ENCODE results near the gene DGCR2. TPM values are rescaled to one million over a fixed set of nuclear protein-coding genes. Genes with fewer than 3 reads are reported as not detected.

The DGCR2 gene
- total RNA-seq, 1 donor from 2014 or later, result 36.4 TPM

DNA sequence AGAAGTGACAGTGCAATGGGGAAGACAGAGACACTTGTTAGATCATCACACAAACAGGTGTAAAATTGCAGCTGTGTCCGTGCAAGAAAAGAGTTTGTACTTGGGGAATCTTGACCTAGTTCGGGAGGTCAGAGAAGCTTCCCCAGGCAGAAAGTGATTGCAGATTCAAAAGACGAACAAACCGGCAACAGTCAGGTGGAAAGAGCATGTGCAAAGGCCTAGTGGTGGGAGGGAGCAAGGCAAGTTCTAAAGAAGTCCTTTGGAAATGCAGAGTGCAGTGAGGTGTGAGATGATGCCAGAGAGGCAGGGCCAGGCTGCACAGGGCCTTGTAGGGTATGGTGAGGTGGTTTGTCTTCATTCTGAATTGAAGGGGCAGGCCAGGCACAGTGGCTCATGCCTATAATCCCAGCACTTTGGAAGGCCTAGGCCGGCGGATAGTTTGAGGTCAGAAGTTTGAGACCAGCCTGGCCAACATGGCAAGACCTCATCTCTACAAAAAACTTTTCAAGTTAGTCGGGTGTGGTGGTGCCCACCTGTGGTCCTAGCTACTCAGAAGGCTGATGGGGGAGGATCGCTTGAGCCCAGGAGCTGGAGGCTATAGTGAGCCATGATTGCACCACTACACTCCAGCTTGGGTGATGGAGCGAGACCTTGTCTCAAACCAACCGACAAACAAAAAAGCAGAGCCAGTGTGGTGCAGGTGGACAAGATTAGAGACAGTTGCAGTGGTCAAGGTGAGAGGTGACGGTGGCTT, 24.2 kb upstream of the DGCR2 start:
- DNase-seq (ENCODE audit: low read depth, low spot score), result no peak

DNA sequence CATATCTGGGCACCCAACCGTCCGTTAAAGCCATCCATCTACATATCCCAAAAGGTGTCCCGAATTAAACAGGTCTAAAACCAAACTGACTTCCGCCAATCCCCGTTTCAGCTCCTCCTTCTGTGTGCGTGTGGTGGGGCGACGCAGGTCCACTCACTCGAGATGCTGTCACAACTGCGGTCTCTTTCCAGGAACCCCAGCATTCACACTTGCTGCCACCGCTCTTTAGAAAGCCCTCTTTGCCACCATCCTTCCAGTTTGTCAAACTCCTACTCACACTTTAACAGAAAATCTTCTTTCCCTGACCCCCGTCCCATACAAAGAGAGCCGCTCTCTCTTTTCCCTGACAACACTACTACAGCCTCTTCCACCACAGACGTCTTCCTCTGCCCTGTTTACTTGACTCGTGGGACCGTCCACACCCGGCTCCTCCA, 21.8 kb upstream of the DGCR2 start:
- no peak for DNase-seq (ENCODE audit: low read depth, low spot score)

DNA sequence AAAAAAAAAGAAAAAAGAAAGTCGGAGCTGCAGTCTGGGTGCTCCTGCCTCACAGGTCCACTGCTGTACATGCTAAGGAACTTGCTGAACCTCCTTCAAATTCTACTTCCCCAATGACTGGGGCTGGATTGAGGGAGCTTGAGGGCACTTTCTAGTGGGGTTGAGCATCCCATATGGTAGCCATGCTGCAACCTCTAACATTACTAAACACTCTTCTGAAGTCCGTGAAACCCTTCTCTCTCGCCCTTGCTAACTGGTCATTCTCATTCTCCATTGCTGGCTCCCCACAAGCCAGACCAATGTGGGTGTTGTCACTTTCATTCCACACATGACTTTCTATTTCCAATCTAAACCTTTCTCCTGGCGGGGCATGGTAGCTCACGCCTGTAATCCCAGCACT, 21.0 kb upstream of the DGCR2 start:
- no peak for DNase-seq (ENCODE audit: low read depth, low spot score)

DNA sequence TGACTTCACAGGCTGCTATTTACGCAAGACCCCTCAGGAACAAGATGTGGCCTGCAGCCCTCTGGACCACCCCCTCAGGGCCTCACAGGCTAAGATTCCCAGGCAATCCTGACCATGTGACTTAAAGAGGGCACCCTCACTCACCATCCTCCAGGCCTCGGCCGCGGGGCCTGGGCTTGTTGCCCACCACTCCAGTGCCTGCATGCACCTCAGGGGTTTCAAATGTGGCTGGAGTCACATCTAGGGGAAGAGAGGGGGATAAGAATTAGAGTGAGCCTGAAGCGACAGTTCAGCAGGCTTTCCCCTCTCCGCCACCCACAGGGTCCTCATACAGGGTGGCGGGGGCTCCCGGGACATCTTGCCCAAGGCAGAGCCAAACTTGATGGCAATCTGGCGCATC, 20.2 kb upstream of the DGCR2 start:
- no peak for DNase-seq (ENCODE audit: low read depth, low spot score)

DNA sequence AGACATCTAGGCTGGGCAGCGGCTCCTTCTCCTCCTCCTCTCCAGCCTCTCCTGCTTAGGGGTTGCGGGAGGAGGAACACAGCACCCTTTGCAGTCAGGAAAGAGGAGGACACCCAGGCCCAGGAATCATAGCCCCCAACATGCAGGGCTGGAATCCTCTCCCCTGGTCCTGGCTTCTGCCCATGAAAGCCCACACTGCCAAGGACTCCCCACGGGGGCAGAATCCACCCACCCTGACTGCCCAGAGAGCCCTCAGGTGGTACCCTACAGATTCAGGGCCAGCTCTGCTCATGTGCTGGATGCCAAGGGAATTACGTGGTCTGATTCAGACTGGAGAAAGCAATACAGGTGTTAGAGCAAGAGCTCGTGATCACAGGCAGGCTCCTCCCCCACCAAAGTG, 17.8 kb upstream of the DGCR2 start:
- no peak for DNase-seq (ENCODE audit: low read depth, low spot score)

DNA sequence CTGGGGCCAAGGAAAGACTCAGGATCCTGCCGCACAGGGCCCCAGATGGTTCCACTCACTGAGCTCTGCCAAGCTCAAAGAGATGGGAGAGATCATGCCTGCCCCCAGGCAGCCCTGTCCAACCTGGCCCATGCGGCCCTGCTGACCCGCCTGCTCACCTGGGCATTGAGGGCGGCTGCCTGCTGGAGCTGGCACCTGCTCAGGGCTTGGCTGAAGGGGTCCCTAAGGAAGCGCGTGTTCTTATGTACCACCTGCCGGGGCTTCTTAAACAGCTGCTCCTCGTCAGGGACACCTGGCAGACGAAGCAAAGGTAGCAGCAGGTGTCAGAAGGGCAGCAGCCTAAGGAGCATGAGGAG, 16.8 kb upstream of the DGCR2 start:
- no peak for DNase-seq (ENCODE audit: low read depth, low spot score)

DNA sequence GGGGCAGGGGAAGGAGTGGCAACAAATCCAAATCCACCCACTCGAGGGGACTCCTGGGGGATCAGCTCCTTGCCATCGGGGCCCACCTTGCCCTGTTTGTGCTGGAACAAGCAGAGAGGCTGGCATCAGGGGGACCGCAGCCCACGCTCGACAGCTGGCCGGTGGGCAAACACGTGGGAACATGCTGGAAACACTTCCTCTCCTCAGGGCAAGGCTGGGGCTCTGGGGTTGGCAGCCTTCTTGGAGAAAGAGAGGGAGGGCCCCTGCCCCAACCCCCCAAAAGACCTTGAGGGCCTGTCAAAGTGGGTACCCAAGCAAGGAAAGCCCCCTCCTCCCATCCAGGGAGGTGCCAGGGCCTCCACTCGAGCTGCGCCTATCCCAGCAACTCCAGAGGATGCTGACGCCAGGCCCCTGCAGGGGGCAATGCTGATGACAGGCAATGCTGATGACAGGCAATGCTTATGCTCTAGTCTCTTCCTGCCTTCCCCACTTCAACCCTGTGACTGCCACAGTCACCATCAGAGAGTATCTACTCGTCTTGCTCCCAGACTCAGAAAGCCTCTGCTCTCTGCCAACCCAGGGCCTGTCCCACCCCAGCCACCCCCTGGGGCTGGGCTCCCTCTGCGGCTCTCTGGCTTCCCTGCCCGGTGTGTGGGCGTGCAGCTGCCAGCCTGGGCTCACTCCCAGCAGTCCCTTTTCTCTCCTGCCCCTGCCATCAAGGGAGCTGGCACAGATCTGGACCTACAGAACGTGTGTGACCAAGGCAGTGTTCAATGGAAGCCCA, 16.2 kb upstream of the DGCR2 start:
- no peak for DNase-seq (ENCODE audit: low read depth, low spot score)

DNA sequence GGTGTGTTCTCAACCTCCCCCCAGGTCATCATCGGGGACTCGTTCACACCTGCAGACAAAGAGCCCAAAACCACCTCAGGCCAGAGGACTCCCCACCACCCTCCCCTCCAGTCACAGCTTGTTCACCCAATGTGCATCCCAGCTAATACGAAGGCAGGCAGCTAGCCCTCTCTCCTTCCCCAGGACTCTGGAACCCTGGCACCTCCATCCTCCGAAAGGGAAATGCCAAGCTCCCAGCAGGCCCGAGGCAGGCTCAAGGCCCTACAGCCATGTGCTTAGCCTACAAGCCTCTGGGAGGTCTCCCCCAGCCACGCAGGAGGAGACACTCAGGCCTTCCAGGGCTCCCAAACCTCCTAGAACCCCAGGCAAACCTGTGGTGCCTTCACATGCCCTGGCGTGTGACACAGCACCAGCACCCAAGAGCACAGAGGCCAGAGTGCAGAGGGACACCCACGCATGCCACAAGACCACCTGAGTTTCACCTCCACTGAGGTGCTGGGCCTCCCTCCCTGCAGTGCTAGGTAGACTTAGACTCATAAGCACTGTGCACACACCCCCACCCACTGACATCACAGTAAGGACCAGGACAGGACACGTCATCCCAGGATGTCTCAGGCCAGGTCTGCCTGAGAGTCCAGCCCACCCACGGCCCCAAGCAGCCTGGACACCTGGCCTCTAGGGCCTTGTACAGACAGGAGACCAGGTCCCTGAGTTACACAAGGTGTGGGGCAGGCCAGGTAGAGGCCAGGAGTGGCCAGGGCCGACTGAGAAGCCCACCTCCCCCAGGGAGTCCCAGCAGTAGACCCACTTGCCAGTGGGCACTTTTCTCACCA, 15.4 kb upstream of the DGCR2 start:
- DNase-seq (ENCODE audit: low read depth, low spot score), result no peak

DNA sequence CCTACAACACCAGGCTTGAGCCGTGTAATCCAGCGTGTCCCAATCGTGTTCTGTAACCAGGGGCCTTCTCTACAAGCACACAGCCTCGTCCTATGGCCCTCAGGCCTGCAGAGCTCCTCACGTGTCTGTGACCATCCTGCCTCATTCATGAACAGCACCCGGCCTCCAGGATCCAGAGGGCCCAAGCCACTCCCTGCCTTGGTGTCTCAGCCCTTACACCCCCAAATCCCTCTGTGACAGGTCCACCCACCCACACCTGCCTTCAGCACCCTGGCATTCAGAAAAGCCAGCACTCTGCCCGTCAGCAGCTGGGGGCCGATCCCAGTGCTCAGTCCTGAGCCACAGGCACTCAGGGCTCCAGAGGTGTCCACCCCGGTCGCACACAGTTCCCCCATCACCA, 14.7 kb upstream of the DGCR2 start:
- DNase-seq (ENCODE audit: low read depth, low spot score), result no peak

DNA sequence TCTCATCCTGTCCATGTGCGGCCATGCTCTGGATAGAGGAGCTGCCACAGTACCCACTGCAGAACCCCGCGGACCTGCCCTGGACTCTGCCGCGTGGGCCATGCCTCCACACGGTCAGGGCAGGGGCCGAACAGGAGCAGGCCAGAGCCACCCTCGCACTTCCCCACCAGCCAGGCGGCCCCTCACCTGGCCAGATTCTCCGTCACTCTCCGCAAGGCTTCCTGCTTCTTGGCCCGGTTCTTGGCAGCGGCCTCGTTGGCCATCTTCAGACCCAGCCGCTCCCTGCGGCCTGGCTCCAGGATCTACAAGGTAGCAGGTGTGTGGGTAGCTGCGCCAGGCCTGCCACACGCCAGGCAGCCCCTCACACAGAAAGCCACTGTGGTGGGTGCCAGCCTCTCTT, 12.7 kb upstream of the DGCR2 start:
- no peak for DNase-seq (ENCODE audit: low read depth, low spot score)

DNA sequence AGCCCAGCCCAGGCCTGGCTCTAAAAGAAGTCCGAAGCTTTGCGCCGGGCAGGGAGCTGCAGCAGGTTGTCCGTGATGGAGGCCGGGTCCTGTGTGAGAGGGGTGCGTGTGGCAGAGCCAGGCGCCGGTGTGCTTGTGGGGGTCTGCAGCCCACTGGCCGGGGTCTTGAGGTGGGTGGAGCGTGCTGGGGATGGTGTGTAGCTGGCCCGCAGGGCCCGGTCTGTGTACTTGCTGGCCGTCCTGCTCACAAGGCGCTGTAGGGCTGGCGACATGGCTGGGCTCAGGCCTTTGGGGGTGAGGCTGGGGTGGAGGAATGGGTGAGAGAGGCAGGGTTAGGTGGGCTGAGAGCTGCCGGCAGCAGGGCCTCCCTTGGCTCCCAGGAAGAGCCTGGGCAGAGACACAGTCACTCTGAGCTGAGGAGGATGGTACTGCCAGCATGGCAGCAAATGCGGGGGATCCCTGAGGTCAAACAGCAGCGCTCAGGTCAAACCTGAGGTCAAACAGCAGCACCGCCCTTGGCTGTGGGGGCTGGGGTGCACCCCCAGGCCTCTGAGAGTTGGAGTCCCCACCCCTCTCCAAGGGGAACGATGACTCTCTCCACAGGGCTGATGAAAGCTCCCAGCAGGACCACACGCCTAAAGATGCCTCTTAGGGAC, 12.1 kb upstream of the DGCR2 start:
- no peak for DNase-seq (ENCODE audit: low read depth, low spot score)

DNA sequence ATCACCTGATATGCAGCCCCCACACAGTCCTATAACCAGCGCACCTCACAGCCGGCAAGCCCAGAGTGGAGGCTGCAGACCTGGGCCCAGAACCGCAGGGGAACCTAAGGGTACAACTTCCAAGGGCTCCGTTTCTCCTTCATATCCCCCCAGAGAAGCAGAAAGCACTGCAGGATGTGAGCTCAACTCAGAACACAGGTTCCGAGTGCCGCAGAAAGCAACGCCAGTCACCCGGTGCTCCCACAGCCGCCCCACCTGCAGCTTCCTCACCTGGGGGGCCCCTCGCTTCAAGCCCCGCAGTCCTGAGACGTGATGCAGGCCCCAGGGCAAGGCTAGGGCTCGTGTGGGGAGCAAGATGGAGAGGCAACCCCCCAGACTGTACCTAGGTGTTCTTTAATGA, 11.3 kb upstream of the DGCR2 start:
- DNase-seq (ENCODE audit: low read depth, low spot score), result no peak

DNA sequence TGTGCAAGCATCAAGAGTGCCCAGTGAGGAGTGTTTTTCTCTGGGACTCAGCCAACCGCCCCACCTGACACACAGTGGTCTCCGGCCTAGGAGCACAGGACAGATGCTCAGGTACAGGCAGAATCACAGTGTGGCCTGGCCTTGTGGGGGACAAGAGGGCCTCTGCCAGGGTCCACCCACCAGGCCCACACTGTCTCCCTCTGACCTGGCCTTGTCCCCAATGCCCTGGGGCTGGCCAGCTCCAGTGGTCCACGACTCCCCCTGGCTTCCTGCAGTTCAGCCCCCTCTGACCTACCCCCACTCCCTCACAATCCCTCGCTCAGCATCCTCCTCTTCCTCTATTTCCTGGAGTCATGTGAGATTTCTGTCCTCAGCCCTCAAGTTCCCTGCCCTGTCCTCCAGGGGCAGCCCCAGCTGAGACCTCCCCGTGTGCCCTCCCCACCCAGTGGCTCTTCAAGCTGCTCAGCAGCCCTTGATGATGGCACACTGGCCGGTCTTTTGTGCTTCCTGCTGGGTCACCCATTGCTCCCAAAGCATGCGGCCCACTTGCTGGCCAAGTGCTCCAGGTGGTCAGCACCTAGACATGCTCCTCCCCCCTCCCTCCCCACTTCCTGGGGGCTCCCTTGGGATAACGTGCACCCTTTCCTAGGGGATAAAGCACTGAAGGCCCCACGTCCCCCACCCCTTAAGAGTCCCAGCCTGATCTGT, 10.6 kb upstream of the DGCR2 start:
- DNase-seq (ENCODE audit: low read depth, low spot score), result no peak

DNA sequence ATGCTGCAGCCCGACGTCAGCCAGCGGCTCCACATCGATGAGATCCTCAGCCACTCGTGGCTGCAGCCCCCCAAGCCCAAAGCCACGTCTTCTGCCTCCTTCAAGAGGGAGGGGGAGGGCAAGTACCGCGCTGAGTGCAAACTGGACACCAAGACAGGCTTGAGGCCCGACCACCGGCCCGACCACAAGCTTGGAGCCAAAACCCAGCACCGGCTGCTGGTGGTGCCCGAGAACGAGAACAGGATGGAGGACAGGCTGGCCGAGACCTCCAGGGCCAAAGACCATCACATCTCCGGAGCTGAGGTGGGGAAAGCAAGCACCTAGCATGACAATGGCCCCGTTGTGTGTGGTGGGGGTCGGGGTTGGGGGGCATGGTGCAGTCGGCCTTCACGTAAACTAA, 9.9 kb upstream of the DGCR2 start:
- no peak for DNase-seq (ENCODE audit: low read depth, low spot score)

DNA sequence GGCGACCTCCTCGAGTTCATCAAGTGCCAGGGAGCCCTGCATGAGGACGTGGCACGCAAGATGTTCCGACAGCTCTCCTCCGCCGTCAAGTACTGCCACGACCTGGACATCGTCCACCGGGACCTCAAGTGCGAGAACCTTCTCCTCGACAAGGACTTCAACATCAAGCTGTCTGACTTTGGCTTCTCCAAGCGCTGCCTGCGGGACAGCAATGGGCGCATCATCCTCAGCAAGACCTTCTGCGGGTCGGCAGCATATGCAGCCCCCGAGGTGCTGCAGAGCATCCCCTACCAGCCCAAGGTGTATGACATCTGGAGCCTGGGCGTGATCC, 9.4 kb upstream of the DGCR2 start:
- no peak for DNase-seq (ENCODE audit: low read depth, low spot score)

DNA sequence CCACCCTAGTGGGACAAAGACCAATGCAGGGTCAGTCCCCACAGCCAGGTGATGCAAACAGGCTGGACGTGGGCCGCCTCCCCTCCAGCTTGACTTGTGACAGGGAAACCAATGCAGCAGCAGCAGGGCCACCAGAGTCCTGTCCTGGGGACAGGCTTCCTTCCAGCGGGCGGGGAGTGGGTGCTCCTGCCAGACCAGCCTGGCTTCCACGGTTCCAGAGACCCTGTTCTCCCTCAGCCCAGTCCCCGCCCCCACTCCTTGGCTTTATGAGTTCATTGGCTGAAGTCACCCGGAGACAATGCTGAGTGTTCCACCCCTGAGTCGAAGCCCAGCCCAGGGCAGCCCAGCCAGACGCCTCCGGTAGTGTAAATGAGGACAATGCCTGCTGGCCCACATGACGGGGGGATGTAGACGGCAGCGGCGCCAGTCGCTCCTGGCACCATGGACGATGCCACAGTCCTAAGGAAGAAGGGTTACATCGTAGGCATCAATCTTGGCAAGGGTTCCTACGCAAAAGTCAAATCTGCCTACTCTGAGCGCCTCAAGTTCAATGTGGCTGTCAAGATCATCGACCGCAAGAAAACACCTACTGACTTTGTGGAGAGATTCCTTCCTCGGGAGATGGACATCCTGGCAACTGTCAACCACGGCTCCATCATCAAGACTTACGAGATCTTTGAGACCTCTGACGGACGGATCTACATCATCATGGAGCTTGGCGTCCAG, 8.9 kb upstream of the DGCR2 start, which contains the start of gene TSSK2:
Gene TSSK2, plus strand, starts transcription at position 350 of the 726 bp plus-strand sequence. Its CDS starts 92 bp downstream, at position 442.
- no peak for DNase-seq (ENCODE audit: low read depth, low spot score)

DNA sequence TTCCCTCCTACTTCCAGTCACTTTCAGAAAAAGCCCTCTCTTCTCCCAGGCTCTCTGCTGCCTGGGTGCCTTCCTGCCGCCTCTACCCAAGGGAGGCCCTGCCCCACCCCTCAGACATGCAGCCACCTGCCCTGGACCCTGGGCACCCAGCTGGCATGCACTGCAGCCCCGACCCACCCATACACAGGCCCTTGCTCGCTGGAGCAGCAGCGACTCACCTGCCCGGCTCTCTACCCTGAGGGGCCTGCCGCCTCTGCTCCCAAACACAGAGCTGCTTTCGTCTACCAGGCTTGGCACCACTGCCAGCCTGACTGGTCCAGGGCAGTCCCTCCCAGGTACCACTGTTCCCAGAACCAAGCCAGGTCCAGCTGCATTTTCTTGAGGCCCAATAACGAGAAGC, 7.7 kb upstream of the DGCR2 start:
- DNase-seq (ENCODE audit: low read depth, low spot score), result no peak

DNA sequence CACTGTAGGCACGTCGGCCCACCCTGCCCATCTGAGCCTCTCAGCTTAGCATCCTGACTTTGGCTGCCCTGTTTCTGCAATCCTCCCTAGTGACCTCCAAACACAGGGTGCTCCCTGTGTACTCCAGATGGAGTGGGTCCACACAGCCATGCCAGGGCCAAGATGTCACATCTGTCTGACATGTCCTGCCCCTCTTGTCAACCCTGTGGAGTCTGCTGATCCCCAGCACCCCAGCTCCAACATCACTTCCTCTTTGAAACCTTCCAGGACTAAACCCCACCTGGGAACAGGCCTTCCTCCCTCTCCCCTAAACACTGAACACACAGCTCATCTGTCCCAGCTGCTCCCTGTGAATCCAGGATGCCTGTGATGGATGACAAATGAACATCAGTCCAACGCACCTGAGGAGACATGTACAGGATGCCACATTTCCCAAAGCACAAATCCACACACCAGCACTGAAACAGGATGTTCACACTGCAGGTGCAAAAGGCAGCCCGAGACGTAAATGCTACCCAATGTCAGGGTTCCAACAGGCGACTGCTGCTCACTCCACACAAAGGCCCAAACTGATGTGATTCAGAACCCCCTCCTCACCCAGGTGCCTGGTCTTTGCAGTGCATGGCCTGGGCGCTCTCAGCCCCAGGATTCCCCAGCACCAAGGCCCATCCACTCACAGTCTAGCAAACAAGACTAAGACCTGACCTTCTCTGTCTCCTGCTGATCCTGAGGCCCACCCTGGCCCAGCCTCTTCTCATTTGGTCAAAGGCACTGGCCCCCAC, 6.9 kb upstream of the DGCR2 start:
- no peak for DNase-seq (ENCODE audit: low read depth, low spot score)

DNA sequence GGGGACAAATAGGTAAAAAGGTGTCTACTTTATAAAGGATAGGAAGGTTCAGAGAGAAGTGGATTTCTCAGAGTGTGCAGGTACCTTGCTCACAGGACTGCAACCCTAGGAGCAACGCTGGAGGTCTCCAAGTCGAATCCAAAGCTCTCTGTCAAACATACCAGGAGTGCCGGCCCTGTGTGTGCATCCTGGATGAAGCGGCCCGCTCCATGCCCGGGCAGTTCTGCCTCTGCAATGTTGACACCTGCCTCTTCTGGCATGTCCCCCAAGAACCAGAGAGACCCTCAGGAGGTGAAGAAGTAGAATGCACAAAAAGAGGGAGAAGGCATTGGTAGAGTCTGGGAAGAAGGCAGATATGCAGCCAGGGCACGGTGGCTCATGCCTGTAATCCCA, 5.8 kb upstream of the DGCR2 start:
- DNase-seq (ENCODE audit: low read depth, low spot score), result no peak
